ENCODE results near the gene CRACR2B.

Gene CRACR2B

DNA sequence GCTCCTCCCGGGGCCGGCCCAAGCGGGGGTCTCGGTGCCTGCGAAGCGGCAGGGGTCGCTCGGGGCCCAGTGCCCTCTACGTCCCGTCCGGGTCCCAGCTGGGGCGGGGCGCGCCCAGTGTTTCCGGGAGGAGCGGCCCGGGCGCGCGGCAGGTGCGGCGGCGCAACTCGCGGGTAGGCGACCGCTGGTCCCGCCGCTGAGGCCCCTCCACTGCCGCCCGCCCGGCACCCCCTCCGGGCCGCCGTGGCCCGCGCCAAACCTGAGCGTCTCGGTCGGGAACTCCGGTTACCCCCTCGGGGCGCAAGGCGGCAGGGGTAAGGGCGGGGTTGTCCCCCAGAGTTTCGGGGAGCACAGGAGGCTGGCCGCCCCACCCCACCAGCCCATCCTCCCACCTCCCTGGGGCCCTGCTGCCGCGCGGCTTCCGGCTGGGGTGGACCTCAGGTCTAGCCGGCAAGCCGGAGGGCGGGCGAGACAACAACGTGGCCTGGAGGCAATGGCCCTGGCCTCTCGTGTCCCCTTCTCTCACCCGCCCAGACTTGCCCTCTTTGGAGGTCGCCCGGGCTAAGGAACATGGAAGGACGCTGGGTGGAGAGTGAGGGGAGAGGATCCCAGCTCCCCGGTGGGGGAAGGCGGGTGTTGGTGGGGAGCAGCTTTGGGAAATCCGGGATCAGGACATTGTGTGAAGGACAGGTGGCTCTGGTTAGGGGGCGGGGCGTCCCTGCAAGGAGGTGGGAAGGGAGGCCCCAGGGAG, 398 bp upstream of the CRACR2B start:
- no peak for DNase-seq

DNA sequence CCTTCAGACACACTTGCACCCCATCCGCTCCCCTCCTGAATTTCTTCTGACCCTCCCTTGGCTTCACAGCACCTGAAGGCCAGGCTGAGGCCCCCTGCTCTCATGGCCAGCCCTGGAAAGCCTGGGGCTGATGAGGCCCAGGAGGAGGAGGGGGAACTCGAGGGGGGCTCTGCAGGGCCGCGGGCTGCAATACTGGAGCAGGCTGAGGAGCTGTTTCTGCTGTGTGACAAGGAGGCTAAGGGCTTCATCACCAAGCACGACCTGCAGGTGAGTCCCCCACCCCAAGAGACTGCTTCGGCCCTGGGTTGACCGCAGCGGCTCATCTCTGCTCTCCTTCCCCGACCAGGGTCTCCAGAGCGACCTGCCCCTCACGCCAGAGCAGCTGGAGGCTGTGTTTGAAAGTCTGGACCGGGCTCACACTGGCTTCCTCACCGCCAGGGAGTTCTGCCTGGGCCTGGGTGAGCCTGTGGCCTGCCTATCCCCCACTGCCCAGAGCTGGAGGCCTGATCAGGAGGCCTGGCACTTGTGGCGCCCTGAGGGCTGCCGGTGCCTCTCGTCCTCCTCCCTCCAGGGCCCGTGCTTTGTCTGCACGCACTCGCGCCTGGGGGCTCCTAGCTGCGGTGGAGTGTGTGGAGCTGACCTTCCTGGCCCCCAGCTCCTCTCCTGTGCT, 922 bp downstream of the CRACR2B start:
- no peak for DNase-seq

DNA sequence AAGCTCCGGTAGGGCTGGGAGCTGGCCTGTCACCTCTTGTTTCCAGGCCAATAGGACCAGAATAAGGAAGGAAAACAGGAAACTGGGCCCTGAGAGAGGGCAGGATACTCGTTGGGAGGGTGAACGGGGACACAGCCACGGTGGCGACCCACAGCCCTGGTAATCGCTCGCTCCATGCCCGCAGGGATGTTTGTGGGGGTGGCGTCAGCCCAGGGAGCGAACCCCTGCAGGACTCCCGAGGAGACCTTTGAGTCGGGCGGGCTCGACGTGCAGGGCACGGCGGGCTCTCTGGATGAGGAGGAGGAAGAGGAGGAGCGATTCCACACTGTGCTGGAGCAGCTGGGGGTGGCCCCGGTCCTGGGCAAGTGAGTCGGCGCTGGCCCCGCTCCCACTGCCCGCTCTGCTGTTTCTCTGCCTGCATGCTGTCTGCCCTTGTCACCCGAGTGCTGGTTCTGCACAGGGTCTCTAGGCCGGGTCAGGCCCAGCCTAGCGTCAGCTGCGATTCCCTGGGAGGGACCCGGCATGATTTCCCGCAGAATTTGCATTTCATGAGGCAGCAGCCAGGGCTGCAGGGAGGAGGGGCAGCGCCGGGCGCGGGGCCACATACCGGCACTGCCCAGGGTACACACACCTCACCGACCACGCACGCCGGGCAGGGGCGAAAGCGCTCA, 1.6 kb downstream of the CRACR2B start:
- DNase-seq: no peak

DNA sequence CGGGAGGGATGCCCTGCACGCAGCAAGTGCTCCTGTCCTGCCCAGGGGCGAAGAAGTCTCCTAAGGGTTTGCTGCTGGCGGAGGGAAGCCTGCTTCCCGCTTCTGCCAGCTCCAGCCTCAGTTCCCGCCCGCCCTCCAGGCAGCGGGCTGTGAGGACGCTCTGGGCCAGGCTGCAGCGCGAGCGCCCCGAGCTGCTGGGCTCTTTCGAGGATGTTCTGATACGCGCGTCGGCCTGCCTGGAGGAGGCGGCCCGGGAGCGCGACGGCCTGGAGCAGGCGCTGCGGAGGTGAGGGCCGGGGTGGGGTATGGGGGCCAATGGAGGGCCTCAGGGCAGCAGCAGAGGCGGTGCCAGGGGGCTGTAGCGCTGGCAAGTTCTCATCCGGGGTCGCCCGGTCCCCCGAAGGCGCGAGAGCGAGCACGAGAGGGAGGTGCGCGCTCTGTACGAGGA, 2.2 kb downstream of the CRACR2B start:
- DNase-seq: no peak

DNA sequence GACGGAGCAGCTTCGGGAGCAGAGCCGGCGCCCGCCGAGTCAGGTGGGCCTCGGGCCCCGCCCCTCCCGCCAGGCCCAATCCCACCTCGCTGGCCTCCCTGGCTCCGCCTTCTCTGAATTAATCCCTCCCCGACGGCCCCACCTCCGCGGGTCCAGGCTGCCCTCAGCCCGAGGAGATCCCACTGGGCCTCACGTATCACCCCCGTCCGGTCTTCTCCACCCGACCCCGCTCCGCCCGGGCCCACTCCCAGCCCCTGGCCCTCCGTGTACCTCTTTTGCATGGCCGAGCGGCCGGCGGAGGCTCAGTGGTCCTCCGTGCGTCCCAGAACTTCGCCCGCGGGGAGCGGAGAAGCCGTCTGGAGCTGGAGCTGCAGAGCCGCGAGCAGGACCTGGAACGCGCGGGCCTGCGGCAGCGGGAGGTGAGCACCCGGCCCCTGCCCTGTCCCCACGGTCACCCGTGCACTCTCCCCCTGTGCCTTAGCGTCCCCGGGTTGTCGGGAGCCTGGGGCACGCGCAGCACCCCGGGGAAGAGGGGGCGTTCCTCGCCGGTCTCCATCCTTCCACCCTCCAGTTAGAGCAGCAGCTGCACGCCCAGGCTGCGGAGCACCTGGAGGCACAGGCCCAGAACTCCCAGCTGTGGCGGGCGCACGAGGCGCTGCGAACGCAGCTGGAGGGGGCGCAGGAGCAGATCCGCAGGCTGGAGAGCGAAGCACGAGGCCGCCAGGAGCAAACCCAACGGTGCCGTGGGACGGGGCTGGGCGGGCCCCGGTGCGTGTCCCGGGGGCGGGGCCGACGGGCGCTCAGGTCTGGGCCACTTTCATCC, 2.8 kb downstream of the CRACR2B start:
- peak; percentile 71 for DNase-seq

DNA sequence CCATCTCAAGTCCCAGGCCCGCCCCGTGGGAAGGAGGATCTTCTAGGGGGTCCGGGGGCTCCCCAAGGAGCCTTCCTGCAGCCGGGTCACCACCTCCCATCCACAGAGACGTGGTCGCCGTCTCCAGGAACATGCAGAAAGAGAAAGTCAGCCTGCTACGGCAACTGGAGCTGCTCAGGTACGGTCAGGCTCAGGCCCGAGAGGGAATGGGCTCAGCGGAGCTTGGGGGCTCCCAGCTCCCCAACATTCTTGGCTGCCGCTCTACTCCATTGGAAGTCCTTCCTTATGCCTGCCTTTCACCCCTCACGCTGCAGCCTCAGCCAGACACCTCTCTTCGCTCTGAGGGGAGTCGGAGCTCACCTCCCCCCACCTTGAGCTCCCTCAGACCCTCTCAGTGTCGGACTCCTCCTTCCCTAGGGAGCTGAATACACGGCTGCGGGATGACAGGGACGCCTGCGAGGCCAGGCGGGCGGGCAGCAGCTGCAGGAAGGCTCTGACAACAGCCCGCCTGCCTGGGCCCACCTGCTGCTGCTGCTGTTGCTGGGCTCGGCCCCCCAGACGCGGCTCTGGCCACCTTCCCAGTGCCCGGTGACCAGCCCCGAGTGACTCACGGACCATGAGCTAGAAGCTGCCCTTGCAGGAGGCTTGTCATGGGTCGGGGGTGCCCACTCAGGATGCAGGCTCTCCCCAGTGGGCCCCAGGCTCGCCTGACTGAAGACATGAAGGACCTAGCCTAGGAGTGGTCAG, 3.6 kb downstream of the CRACR2B start:
- DNase-seq: no peak

DNA sequence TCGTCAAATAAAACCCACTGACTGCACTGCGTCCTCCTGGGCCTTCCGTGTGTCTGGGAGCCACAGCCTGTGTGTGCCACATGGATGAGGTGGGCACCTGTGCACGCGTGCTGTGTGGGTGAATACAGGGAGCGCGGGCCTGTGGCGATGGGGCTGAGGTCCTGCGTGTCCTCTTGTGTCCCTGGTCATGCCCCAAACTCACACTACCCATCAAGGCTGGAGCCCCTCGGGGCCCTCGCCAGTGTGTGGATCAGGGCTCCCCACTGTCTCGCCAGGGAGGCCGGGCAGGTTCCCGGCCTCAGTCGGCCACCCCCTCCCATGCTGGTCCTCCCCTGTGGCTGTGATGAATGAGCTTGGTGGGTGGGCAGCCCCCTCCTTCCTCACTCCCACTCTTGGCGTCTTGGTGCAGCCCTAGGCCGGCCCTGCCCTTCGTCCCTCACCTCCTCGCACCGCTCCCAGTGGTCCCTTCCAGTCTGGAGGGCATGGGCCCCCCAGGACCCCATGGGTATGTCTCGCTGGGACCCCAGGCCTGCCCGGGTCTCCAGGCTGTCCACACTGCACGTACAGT, 4.3 kb downstream of the CRACR2B start:
- DNase-seq: no peak

DNA sequence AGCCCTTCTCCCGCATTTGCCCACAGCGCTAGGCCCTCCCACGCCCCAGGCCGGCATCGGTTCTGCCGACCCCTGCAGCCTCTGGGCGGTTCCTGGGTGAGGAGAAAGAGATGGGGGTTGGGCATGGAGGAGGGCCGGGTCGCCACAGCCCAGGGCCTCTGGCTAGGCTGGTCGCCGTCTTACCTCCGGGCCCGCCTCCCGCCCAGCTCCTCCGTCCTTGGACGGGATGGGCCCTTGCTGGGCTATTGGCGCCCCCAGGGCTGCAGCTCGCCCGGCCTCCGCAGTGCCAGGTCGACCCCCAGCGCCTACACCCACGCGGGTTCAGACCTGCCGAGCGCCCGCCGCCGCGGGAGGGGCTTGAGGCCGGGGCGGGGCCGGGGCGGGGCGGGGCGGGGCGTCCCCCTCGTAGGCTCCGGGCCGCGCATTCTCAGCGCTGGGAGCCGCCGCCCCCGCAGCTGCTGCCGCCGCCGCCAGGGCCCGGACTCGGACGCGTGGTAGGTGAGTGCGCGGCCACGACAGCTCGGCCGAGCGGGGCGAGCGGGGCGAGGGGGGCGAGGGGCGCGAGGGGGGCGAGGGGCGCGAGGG, 4.9 kb downstream of the CRACR2B start, which contains the start of gene CD151:
TSS of gene CD151 (plus strand) at position 424 of the 585 bp plus-strand sequence. CDS start 3,118 bp downstream, outside the sequence.
- DNase-seq: peak; percentile 55

DNA sequence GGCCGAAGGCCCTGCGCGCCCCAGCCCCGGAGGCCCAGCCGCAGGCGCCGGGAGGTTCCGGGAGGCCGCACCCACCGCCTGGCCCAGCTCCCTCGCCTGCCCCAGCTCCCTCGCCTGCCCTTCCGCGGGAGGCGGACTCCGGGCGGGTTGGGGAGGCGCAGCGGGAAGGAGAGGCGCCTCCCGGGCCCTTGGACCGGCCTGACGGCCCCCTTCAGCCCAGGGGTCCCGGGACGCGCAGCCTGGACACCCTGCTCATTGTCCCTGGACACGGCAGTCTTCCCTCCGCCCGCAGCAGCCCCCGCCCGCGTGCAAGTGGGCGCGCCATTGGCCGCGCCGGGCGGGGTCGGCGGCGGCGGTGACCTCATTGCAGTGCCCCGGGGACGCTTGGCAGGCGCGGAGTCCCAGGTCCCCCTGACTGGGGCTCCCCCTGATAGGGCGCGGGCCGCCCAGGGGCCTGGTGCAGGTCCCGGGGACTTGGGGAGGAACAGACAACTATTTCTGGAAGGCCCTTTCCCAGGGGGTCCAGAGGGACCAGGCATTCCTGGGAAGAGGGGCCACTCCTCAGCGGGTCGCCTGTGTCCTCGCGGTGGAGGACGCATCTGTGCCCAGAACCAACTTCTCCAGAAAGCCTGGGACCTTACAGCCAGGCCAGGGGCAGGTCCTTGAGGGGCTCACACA, 5.5 kb downstream of the CRACR2B start:
- DNase-seq: peak; percentile 44

DNA sequence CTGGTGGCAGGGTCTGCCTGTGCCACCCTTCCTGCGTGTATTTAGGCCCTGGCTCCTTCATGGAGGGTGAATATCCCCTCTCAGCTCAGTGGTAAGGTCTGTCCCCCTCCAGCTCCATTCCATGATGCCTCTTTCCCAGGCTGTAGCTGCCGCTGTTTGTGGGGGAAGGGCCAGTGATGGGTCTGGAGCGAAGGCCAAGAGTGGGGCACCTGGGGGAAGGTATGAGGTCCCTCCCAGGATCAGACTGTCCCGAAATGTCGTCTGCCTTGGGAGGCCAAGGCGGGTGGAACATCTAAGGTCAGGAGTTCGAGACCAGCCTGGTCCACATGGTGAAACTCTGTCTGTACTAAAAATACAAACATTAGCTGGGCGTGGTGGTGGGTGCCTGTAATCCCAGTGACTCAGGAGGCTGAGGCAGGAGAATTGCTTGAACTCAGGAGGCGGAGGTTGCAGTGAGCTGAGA, 6.2 kb downstream of the CRACR2B start:
- no peak for DNase-seq

DNA sequence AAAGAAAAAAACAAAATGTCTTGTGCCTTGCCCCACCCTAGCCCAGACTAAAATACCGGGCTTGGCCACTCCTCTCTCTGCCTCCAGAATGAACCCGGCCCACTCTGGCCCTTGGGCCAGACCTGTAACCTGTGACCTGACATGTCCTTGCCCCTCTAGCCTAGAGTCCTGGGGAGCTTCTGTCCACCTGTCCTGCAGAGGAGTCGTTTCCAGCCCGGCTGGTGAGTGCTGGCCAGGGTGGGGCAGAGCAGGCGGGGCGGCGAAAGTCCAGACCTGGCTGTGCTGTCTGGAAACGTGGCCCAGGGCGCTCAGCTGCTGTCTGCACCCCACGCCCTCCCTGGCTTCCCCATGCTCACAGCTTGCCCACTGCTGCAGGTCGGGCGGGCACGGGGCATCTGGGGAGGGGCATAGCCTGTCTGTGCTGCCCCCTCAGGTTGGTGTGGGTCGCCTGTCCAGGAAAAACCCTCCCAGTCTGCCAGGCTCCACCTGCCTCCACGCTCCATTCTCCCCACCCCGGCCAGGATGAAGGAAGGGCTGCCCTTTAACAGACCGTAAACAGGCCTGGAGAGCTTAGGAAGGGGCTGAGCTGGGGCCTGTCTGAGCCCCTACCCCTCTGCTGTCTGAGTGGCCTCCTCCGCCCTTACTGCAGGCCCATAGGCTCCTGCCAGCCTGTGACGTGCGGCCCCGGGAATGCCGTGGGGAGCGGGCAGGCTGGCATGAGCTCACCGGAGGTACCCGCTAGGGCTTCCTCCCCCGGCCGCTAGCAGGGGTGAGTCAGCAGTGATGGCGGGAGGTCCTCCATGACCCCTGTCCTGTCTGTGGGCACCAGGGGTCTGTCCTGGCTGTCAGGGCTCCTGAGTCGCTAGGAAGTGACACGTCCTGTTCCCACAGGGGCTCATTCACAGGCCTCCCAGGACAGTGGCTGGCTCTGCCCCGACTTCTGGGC, 6.9 kb downstream of the CRACR2B start:
- no peak for DNase-seq

DNA sequence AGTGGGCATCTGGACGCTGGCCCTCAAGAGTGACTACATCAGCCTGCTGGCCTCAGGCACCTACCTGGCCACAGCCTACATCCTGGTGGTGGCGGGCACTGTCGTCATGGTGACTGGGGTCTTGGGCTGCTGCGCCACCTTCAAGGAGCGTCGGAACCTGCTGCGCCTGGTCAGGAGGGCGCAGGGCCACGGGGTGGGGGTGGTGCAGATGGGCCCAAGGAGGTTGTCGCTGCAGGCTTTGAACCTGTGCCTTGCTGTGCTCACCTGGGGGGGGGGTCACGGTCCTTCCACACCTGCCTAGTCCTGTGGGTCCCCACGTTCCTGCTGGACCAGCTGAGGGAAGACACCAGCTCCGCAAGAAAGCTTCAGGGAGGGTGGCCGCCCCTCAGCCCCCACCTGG, 8.6 kb downstream of the CRACR2B start:
- DNase-seq: no peak

DNA sequence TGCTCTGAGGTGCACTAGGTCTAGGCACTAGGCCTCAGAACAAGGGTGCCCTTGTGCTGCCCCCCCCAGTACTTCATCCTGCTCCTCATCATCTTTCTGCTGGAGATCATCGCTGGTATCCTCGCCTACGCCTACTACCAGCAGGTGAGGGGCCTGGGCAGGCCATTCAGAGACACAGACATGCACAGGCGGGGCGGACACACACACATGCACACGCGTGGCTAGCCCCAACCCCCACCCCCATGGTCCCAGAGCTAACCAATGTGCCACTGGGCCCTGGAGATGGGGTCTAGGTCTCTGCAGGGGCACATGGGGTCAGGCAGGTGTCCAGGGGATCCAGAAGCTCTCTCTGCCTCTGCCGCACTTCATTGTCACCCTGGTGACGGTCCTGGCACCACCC, 9.0 kb downstream of the CRACR2B start:
- no peak for DNase-seq

DNA sequence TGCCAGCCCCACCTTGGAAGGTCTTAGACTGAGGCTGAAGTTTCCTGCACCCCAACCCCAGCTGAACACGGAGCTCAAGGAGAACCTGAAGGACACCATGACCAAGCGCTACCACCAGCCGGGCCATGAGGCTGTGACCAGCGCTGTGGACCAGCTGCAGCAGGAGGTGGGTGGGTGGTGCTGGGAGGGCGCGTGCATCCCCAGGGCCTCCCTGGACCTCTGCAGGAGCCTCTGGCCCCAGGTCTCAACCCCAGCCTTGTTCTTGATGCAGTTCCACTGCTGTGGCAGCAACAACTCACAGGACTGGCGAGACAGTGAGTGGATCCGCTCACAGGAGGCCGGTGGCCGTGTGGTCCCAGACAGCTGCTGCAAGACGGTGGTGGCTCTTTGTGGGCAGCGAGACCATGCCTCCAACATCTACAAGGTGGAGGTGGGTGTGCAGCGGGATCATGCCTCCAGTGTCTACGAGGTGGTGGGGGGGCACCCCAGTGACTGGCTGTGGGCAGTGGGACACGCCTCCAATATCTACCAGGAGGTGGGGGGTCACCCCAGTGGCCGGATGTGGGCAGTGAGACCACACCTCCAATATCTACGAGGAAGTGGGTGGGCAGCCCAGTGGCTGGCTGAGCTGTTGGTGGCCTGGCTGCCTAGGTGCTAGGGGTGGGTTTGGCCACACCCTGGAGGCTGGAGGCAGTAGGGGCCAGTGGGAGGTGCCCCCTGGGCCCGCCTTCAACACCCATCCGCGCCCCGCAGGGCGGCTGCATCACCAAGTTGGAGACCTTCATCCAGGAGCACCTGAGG, 9.7 kb downstream of the CRACR2B start:
- DNase-seq: no peak

DNA sequence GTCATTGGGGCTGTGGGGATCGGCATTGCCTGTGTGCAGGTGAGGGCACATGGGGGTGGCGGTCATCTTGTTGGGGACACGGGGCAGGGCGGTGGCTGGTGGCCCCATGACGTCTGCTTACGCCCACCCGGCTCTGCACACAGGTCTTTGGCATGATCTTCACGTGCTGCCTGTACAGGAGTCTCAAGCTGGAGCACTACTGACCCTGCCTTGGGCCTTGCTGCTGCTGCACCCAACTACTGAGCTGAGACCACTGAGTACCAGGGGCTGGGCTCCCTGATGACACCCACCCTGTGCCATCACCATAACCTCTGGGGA, 10.2 kb downstream of the CRACR2B start:
- DNase-seq: no peak

DNA sequence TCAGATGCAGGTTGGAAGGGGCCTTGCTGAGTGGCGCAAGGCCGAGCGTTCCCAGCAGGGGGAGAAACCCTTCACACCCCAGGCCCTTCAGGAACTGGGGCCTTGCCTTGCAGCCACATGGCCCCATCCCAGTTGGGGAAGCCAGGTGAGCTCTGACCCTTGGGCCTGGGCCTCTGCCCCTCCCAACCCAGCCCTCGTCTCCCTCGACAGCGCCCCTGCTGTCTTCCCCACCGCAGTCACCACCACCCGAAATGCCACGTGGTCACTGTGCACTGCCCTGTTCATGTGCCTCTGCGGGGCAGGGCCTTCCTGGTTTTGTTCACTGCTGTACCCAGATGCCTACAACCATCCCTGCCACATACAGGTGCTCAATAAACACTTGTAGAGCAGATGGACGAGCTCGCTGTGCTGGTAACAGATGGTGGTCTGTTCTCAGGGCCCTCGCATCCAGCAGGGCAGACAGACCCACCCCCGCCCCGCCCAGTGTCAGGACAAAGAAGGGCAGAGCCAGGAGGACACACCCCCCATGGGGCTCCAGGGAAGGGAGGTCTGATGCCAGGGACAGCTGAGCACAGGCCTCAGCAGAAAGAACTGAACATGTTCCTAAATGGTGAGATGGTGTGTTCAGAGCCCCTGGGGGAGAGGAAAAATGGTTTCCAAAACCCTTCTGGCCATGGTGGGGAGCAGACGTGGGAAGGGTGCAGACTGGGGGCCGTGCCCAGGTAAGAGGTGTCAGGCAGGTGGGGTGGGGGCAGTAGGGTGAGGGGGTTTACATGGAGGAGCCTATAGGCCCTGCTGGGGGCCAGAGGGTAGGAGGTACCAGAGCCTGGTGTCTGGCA, 10.9 kb downstream of the CRACR2B start:
- no peak for DNase-seq

DNA sequence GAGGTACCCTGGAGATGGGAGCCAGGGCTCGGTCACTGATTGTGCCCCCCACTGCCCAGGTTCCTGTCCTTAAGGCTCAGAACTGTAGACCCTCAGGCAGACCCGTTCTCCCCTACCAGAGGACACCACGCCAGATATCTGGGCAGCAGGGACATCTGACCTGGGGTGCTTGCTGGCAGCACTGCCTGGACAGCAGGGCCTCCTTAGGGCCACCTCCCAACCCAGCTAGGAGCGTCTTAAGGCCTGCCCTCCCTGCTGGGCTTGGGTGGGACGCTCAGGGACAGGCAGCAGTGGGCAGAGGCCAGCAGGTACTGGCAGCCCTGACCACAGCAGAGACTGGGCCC, 11.5 kb downstream of the CRACR2B start:
- DNase-seq: no peak
